ENCODE results near the gene TBC1D3B. TPM values are rescaled to one million over a fixed set of nuclear protein-coding genes. Genes with fewer than 3 reads are reported as not detected.
A peak's percentile ranks its signal among the peaks of the same experiment; 100 is the strongest.

Gene TBC1D3B
- total and polyA plus RNA-seq, 10 of the 15 experiments (the other 5 are each of a cell fraction or from before 2014, with no cell fraction given), result 0.67 to 8.5 (median 1.7) TPM; not detected in 2

DNA sequence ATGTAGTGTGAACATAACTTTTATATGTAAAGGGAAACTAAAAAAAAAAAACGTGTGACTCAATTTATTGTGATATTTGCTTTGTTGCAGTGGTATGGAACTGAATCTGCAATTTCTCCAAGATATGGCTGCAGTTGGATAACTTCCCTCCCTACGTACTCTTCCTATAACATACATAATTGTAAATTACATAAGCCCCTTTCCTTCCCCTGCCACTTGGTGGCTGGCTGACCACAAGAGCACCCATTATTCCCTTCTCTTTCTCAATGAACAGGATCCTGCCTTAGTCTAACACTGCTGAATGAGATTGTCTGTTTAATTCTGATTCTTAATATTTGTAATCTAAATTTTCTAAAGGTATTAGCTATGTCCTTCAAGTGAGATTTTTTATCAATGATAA lies 45.0 kb downstream of the TBC1D3B start:
- ChIA-PET CTCF (interaction anchor here (3.2 to 4.9 kb wide), 3 partner anchors 17 to 58 kb away, joined by 15 to 25 read pairs (median 24); partner anchors contain the start of gene CCL3), POLR2A (interaction anchor here (1.4 to 3.1 kb wide), 3 partner anchors 8 to 41 kb away, joined by 5 to 14 read pairs (median 5); partner anchors contain the start of gene CCL3), RAD21 (ENCODE audit: unreplicated experiment) (interaction anchor here (0.6 to 6.3 kb wide), 7 partner anchors 12 to 244 kb away, joined by 3 to 58 read pairs (median 21); partner anchors contain the start of gene CCL3), SMC1A (ENCODE audit: uncharacterized antibody, unreplicated experiment) (interaction anchor here (1.2 to 11.5 kb wide), 10 partner anchors 11 to 155 kb away, joined by 4 to 128 read pairs (median 19); partner anchors contain the start of genes CCL3 and CCL4)
- intact Hi-C loops (cut with micrococcal nuclease; ENCODE audit: unreplicated experiment) (loop anchor here (5.0 kb wide), 1 partner anchor 39 kb away; the partner anchor contains the start of gene CCL3), in situ Hi-C loops (cut with MboI) (loop anchor here (25.0 kb wide), 1 partner anchor 356 kb away; the partner anchor contains the start of gene ZNHIT3)
- no TSS peak for BruUV-seq (replicated peaks)
- H3K27ac ChIP-seq (ENCODE audit: control insufficient read depth, insufficient read depth), result no peak overlapping the region
- no peak overlapping the region for H2AFZ ChIP-seq (ENCODE audit: control insufficient read depth, low read depth, low read length)
- no peak for ATAC-seq
- 85% methylated on average over 2 of the region's 2 CpGs for WGBS (ENCODE audit: insufficient coverage, insufficient replicate concordance, low lambda C conversion rate, missing lambda C conversion rate)
- TF ChIP-seq BACH1 (IDR thresholded peaks at IDR 0.05; ENCODE audit: borderline replicate concordance) (no peak), IRF4 (IDR thresholded peaks at IDR 0.05; ENCODE audit: low read depth, low read length) (no peak), RUNX3 (IDR thresholded peaks at IDR 0.05; ENCODE audit: low read length) (peak; percentile 42; the same call in 1 of the 2 replicates)
- peaks cover 47% of the 10 kb centered on the region for H3K4me1 ChIP-seq (ENCODE audit: control insufficient read depth, insufficient read depth, low read length)
- H3K9me3 ChIP-seq (replicated peaks; ENCODE audit: control insufficient read depth, insufficient read depth, low read length), result peaks cover 4% of the 10 kb centered on the region; the same call in 2 of the 3 replicates
- no peaks in the 10 kb centered on the region for H4K20me1 ChIP-seq (ENCODE audit: control insufficient read depth, insufficient read depth)
- no peaks in the 10 kb centered on the region for H3K36me3 ChIP-seq (ENCODE audit: control insufficient read depth in 2 of 2, insufficient read depth in 2 of 2, low read length in 1 of 2)
- no peak for DNase-seq (ENCODE audit: low read depth, low spot score)
- no peaks in the 10 kb centered on the region for H3K79me2 ChIP-seq (ENCODE audit: control insufficient read depth, insufficient read depth, low read length)
- no peak overlapping the region for H3K4me3 ChIP-seq
- no peaks in the 10 kb centered on the region for H3K27me3 ChIP-seq (replicated peaks in 1 of 2; ENCODE audit: control insufficient read depth in 2 of 2, insufficient read depth in 2 of 2, low read length in 1 of 2)
- no peak for FAIRE-seq
- no peak overlapping the region for H3K4me2 ChIP-seq (ENCODE audit: control insufficient read depth, insufficient read depth)
- no peak overlapping the region for H3K9ac ChIP-seq (ENCODE audit: control insufficient read depth, insufficient read depth, low read length)

DNA sequence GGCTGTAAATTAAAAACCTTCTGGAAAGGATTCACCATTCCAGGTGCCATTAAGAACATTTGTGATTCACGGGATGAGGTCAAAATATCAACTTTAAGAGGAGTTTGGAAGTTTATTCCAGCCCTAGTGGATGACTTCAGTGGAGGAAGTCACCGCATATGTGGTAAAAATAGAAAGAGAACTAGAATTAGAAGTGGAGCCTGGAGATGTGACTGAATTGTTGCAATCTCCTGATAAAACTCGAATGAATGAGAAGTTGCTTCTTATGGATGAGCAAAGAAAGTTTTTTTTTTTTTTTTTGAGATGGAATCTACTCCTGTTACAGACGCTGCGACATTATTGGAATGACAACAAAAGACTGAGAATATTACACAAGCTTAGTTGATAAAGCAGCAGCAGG lies 46.1 kb downstream of the TBC1D3B start:
- H3K4me3 ChIP-seq, result no peak overlapping the region
- ChIA-PET POLR2A (interaction anchor here (4.4 kb wide), 1 partner anchor 13 kb away, joined by 16 read pairs; no protein-coding TSS in a partner anchor), SMC1A (ENCODE audit: uncharacterized antibody, unreplicated experiment) (interaction anchor here (1.0 to 11.5 kb wide), 5 partner anchors 10 to 161 kb away, joined by 3 to 128 read pairs (median 4); no protein-coding TSS in a partner anchor), CTCF (interaction anchor here (1.0 to 2.7 kb wide), 5 partner anchors 12 to 353 kb away, joined by 3 to 13 read pairs (median 6); no protein-coding TSS in a partner anchor), RAD21 (ENCODE audit: unreplicated experiment) (interaction anchor here (2.9 to 4.5 kb wide), 2 partner anchors 11 to 41 kb away, joined by 11 to 28 read pairs; partner anchors contain the start of gene CCL3)
- H3K9ac ChIP-seq (ENCODE audit: control insufficient read depth, insufficient read depth, low read length), result no peak overlapping the region
- no peaks in the 10 kb centered on the region for H4K20me1 ChIP-seq (ENCODE audit: control insufficient read depth, insufficient read depth)
- in situ Hi-C loops (cut with MboI) (loop anchor here (25.0 kb wide), 1 partner anchor 357 kb away; the partner anchor contains the start of gene ZNHIT3), intact Hi-C loops (cut with micrococcal nuclease; ENCODE audit: unreplicated experiment) (loop anchor here (5.0 kb wide), 1 partner anchor 38 kb away; the partner anchor contains the start of gene CCL3)
- BruUV-seq (replicated peaks), result no TSS peak
- H3K36me3 ChIP-seq (ENCODE audit: control insufficient read depth in 2 of 2, insufficient read depth in 2 of 2, low read length in 1 of 2), result no peaks in the 10 kb centered on the region
- no peak for ATAC-seq
- peaks cover 36% of the 10 kb centered on the region for H3K4me1 ChIP-seq (ENCODE audit: control insufficient read depth, insufficient read depth, low read length)
- H3K27ac ChIP-seq (ENCODE audit: control insufficient read depth, insufficient read depth), result no peak overlapping the region
- no peak for DNase-seq (ENCODE audit: low read depth, low spot score)
- H3K27me3 ChIP-seq (replicated peaks in 1 of 2; ENCODE audit: control insufficient read depth in 2 of 2, insufficient read depth in 2 of 2, low read length in 1 of 2), result no peaks in the 10 kb centered on the region
- 69% methylated on average over 5 of the region's 5 CpGs for WGBS (ENCODE audit: insufficient coverage, insufficient replicate concordance, low lambda C conversion rate, missing lambda C conversion rate)
- H3K9me3 ChIP-seq (replicated peaks; ENCODE audit: control insufficient read depth, insufficient read depth, low read length), result peaks cover 12% of the 10 kb centered on the region
- FAIRE-seq, result no peak
- no peaks in the 10 kb centered on the region for H3K79me2 ChIP-seq (ENCODE audit: control insufficient read depth, insufficient read depth, low read length)
- H3K4me2 ChIP-seq (ENCODE audit: control insufficient read depth, insufficient read depth), result no peak overlapping the region
- no peak overlapping the region for H2AFZ ChIP-seq (ENCODE audit: control insufficient read depth, low read depth, low read length)
- TF ChIP-seq CBFB (IDR thresholded peaks at IDR 0.05; ENCODE audit: low read depth) (no peak), IKZF2 (IDR thresholded peaks at IDR 0.05) (no peak), ASH2L (IDR thresholded peaks at IDR 0.05; ENCODE audit: borderline replicate concordance, low read depth) (no peak), CUX1 (IDR thresholded peaks at IDR 0.05; ENCODE audit: insufficient replicate concordance, low read depth, low read length) (no peak), MLLT1 (IDR thresholded peaks at IDR 0.05) (no peak)
